Left lobe of liver (tissue), 2 donors: ENCODE measurements around the gene RFX6. TPM values are rescaled to one million over a fixed set of nuclear protein-coding genes. Genes with fewer than 3 reads are reported as not detected.

Experiments
- ATAC-seq: fragments of 200-7000 bp; cut with Tn5 transposase; one replicate; pipeline ENCODE4 v1.9.1; 2020; ENCODE audit warnings: mild to moderate bottlenecking, moderate library complexity
- DNase-seq: peaks from one replicate; pipeline ENCODE4 v3.0.0-alpha.2; 2020; ENCODE audit warnings: low spot score
- total RNA-seq: library from RNA; stranded (reverse); gene quantifications from one replicate; pipeline ENCODE4 v1.2.1, GENCODE V29; 2021
- donor health status: DM: no; HTN: no; CAD: no; lungs with moderate emphysema.
- donor health status: DM: no; HTN: yes; CAD: no.

The RFX6 gene
- total RNA-seq, 1 donor from 2014 or later, result not detected

GRCh38 chr6:116888732-116889360 is 11.8 kb downstream of the RFX6 start:
- ATAC-seq (no peak), DNase-seq (no peak)

GRCh38 chr6:116894669-116895068 is 17.6 kb downstream of the RFX6 start:
- ATAC-seq (no peak), DNase-seq (no peak)

GRCh38 chr6:116895935-116896334 is 18.9 kb downstream of the RFX6 start:
- ATAC-seq, result peak; percentile 69
- no peak for DNase-seq

GRCh38 chr6:116902634-116903033 is 25.6 kb downstream of the RFX6 start:
- DNase-seq, result no peak
- no peak for ATAC-seq

GRCh38 chr6:116922853-116923548 is 46.0 kb downstream of the RFX6 start:
- ATAC-seq, result no peak
- no peak for DNase-seq

GRCh38 chr6:116924245-116924644 is 47.2 kb downstream of the RFX6 start:
- ATAC-seq (peak; percentile 90), DNase-seq (no peak)

- DNase-seq, result no peak
- peak; percentile 34 for ATAC-seq
Observed at GRCh38 chr6:116925088-116925794, 48.2 kb downstream of the RFX6 start.

GRCh38 chr6:116928677-116929076 is 51.6 kb downstream of the RFX6 start:
- no peak for ATAC-seq

GRCh38 chr6:116929825-116930224 is 52.8 kb downstream of the RFX6 start:
- DNase-seq, result no peak

More at GRCh38 chr6:116928677-116929076, 51.6 kb downstream of the RFX6 start:
- DNase-seq, result no peak

GRCh38 chr6:116931456-116931855 is 54.4 kb downstream of the RFX6 start:
- no peak for ATAC-seq

More at GRCh38 chr6:116929825-116930224, 52.8 kb downstream of the RFX6 start:
- ATAC-seq, result no peak

GRCh38 chr6:116932496-116932895 is 55.5 kb downstream of the RFX6 start:
- no peak for ATAC-seq
- DNase-seq, result no peak

More at GRCh38 chr6:116931456-116931855, 54.4 kb downstream of the RFX6 start:
- no peak for DNase-seq

- peak; percentile 81 for ATAC-seq
- DNase-seq, result no peak
Observed at GRCh38 chr6:116933485-116933884, 56.4 kb downstream of the RFX6 start.

- ATAC-seq, result no peak
- DNase-seq, result no peak
Observed at GRCh38 chr6:116938305-116938704, 61.3 kb downstream of the RFX6 start.

GRCh38 chr6:116941727-116942126 is 64.7 kb downstream of the RFX6 start:
- no peak for DNase-seq
- ATAC-seq, result no peak

GRCh38 chr6:116945809-116946208 is 68.8 kb downstream of the RFX6 start:
- ATAC-seq (no peak), DNase-seq (no peak)

GRCh38 chr6:116948533-116949304 is 71.7 kb downstream of the RFX6 start:
- ATAC-seq, result peak; percentile 99
- DNase-seq, result no peak

- DNase-seq, result no peak
- ATAC-seq, result no peak
Observed at GRCh38 chr6:116949964-116950363, 72.9 kb downstream of the RFX6 start.

GRCh38 chr6:116954335-116954734 is 77.3 kb downstream of the RFX6 start:
- peak; percentile 70 for ATAC-seq

GRCh38 chr6:116954938-116955337 is 77.9 kb downstream of the RFX6 start:
- DNase-seq (peak; percentile 75), ATAC-seq (peak; percentile 98)

More at GRCh38 chr6:116954335-116954734, 77.3 kb downstream of the RFX6 start:
- DNase-seq, result no peak

GRCh38 chr6:116955773-116956172 is 78.7 kb downstream of the RFX6 start:
- ATAC-seq (peak; percentile 65), DNase-seq (no peak)

GRCh38 chr6:116963972-116964371 is 86.9 kb downstream of the RFX6 start:
- DNase-seq (no peak), ATAC-seq (no peak)
